SK-N-SH (cell line): ENCODE results near the gene ENO1. TPM values are rescaled to one million over a fixed set of nuclear protein-coding genes. Genes with fewer than 3 reads are reported as not detected.

Experiments
- CTCF ChIA-PET: fragments of 300-600, 350-600 bp; formaldehyde crosslinking; extraction: SDS; loops from one replicate; lab custom pipeline; 2021; lab: Yijun Ruan, JAX
- POLR2A ChIA-PET: fragments of 350-600 bp; sonication (Branson Sonifier 250); formaldehyde crosslinking; extraction: SDS; loops from one replicate; lab custom pipeline; 2020; ENCODE audit warnings: antibody characterized with exemption, inconsistent platforms; lab: Yijun Ruan, JAX
- DNase-seq: peaks from one replicate; pipeline ENCODE4 v3.0.0; 2012
- H2AFZ ChIP-seq: fragments of 200-600 bp; sonication (generic); 2 replicates; pipeline ENCODE4 v1.8.1; 2016; ENCODE audit warnings: antibody characterized with exemption, mild to moderate bottlenecking, low read depth
- H3F3A ChIP-seq: fragments of 200-600 bp; sonication (generic); replicated peaks from 2 replicates; pipeline ENCODE3; 2016; ENCODE audit warnings: antibody characterized with exemption, mild to moderate bottlenecking; ENCODE audit not compliant: insufficient read depth
- H3K27ac ChIP-seq, 2 experiments: fragments of 200-500 bp in 1 of 2; fragments of 200-600 bp in 1 of 2; sonication (Bioruptor generic) in 1 of 2; sonication (generic), shearing (Covaris generic) in 1 of 2; 2 replicates each; pipeline versions ENCODE4 v1.5.1 to v1.6.1; 2014 to 2016; ENCODE audit warnings: low read depth in 2 of 2, inconsistent platforms in 1 of 2, low read length in 1 of 2, mild to moderate bottlenecking in 1 of 2, mixed read lengths in 1 of 2
- H3K27me3 ChIP-seq: fragments of 200-600 bp; sonication (generic), shearing (Covaris generic); 2 replicates; pipeline ENCODE4 v1.6.1; 2016; ENCODE audit warnings: mixed run types; ENCODE audit not compliant: insufficient read depth
- H3K36me3 ChIP-seq, 2 experiments: fragments of 200-500 bp in 1 of 2; fragments of 200-600 bp in 1 of 2; sonication (Bioruptor generic) in 1 of 2; sonication (generic) in 1 of 2; replicated peaks in 1 of 2; 2 replicates each; pipeline versions ENCODE3 to v1.5.1; 2014 to 2016; ENCODE audit warnings: low read length in 1 of 2, mild to moderate bottlenecking in 1 of 2; ENCODE audit not compliant: insufficient read depth in 2 of 2, control insufficient read depth in 1 of 2
- H3K4me1 ChIP-seq, 2 experiments: fragments of 200-500 bp in 1 of 2; fragments of 200-600 bp in 1 of 2; sonication (Bioruptor generic) in 1 of 2; sonication (generic), shearing (Covaris generic) in 1 of 2; 2 replicates each; pipeline versions ENCODE4 v1.5.1 to v1.6.1; 2014 to 2016; ENCODE audit warnings: low read depth in 1 of 2, low read length in 1 of 2, mixed run types in 1 of 2; ENCODE audit not compliant: insufficient read depth in 2 of 2, control insufficient read depth in 1 of 2
- H3K4me2 ChIP-seq: fragments of 200-600 bp; sonication (generic), shearing (Covaris generic); 2 replicates; pipeline ENCODE4 v1.6.1; 2017; ENCODE audit warnings: mixed run types
- H3K4me3 ChIP-seq, 2 experiments: fragments of 200-500 bp in 1 of 2; fragments of 200-600 bp in 1 of 2; sonication (Bioruptor generic) in 1 of 2; sonication (generic), shearing (Covaris generic) in 1 of 2; 2 replicates each; pipeline versions ENCODE4 v1.5.1 to v1.8.1; 2014 to 2016; ENCODE audit warnings: low read depth in 2 of 2, inconsistent platforms in 1 of 2, low read length in 1 of 2, mild to moderate bottlenecking in 1 of 2, mixed read lengths in 1 of 2, moderate library complexity in 1 of 2
- H3K79me2 ChIP-seq: fragments of 200-600 bp; sonication (generic); 2 replicates; pipeline ENCODE4 v1.8.1; 2017; ENCODE audit warnings: mild to moderate bottlenecking; ENCODE audit not compliant: insufficient read depth
- H3K9ac ChIP-seq: fragments of 200-600 bp; sonication (generic); 2 replicates; pipeline ENCODE4 v1.6.1; 2017; ENCODE audit warnings: mixed run types
- H3K9me2 ChIP-seq: fragments of 200-600 bp; sonication (generic); 2 replicates; pipeline ENCODE4 v1.6.1; 2017; ENCODE audit warnings: mixed run types
- H3K9me3 ChIP-seq: fragments of 200-600 bp; sonication (generic); 2 replicates; pipeline ENCODE4 v1.6.1; 2017; ENCODE audit warnings: mixed run types, mild to moderate bottlenecking, moderate library complexity
- H4K20me1 ChIP-seq: fragments of 200-600 bp; sonication (generic); 2 replicates; pipeline ENCODE4 v1.6.1; 2017; ENCODE audit warnings: mild to moderate bottlenecking, mixed run types; ENCODE audit not compliant: insufficient read depth
- EP300 ChIP-seq, 2 experiments: IDR thresholded peaks; 2 replicates each; pipeline versions ENCODE4 v1.4.0 to v1.6.1; 2012; ENCODE audit warnings: borderline replicate concordance in 1 of 2, low read depth in 1 of 2, low read length in 1 of 2
- FOSL2 ChIP-seq: IDR thresholded peaks from 2 replicates; pipeline ENCODE4 v1.4.0; 2012; ENCODE audit warnings: low read depth, mild to moderate bottlenecking, moderate library complexity, borderline replicate concordance
- FOXJ3 ChIP-seq: sonication (generic); formaldehyde crosslinking; IDR thresholded peaks from 2 replicates; pipeline ENCODE4 v1.5.1; 2020; ENCODE audit warnings: mild to moderate bottlenecking, missing genetic modification reagents
- FOXM1 ChIP-seq: IDR thresholded peaks from 2 replicates; pipeline ENCODE4 v1.4.0; 2012; ENCODE audit warnings: low read depth, mild to moderate bottlenecking
- MAX ChIP-seq: IDR thresholded peaks from 2 replicates; pipeline ENCODE4 v1.4.0; 2012; ENCODE audit warnings: low read depth
- NFIC ChIP-seq: IDR thresholded peaks from 2 replicates; pipeline ENCODE4 v1.4.0; 2012; ENCODE audit warnings: borderline replicate concordance
- NRF1 ChIP-seq: IDR thresholded peaks from 2 replicates; pipeline ENCODE4 v1.6.1; 2012; ENCODE audit warnings: low read depth, mild to moderate bottlenecking, low read length
- PBX3 ChIP-seq: IDR thresholded peaks from 2 replicates; pipeline ENCODE4; 2012
- RAD21 ChIP-seq: IDR thresholded peaks from 2 replicates; pipeline ENCODE4 v1.6.1; 2012; ENCODE audit warnings: mild to moderate bottlenecking, low read length
- RCOR1 ChIP-seq: fragments of 150-350 bp; IDR thresholded peaks from 2 replicates; pipeline ENCODE4 v1.6.1; 2017; ENCODE audit warnings: antibody characterized with exemption, low read length
- REST ChIP-seq: IDR thresholded peaks from 2 replicates; pipeline ENCODE4 v1.6.1; 2012; ENCODE audit warnings: mild to moderate bottlenecking, low read depth, low read length, moderate library complexity
- TAF1 ChIP-seq: IDR thresholded peaks from 2 replicates; pipeline ENCODE4 v1.6.1; 2012; ENCODE audit warnings: low read depth, mild to moderate bottlenecking, low read length, moderate library complexity, borderline replicate concordance
- TCF12 ChIP-seq: IDR thresholded peaks from 2 replicates; pipeline ENCODE4 v1.4.0; 2012
- WGBS: methylation state at CpG from one replicate; pipeline ENCODE4 v1.1.6; 2017; ENCODE audit warnings: low lambda C conversion rate; 5-methylcytosine and 5-hydroxymethylcytosine counted together
- polyA plus RNA-seq, 3 experiments: library from polyadenylated mRNA; depleted of rRNA; stranded (reverse); fragments of >200 nt; gene quantifications; 2 replicates each; pipeline ENCODE4 v1.2.3, GENCODE V29; 2012

Gene ENO1
- polyA plus RNA-seq, 1 of the 3 experiments (the other 2 are of a cell fraction) = 1,599 TPM

DNA sequence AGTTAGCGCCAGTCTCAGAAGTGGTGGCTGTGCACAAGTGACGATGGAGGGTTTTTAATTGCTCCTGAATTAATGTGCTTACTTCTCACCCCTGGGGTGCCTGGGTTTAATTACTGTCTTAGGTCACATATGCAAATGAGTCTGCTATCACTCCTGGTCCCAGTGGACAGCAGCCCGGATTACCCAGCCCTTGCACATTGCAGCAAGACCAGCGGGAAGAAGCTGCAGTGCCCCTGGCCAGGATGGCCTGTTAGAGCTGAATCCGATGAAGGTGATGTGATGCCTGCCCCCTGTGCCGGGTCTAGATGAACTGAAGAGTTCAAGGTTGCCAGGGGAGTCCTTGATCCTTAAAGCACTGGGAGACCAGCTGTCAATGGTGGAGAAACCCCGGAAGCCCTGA lies 24.2 kb downstream of the ENO1 start (continued):
- no peak for TF ChIP-seq PBX3
- no peak for TF ChIP-seq NRF1
- no peak for TF ChIP-seq TAF1

- H3F3A ChIP-seq = no peaks in the 10 kb centered on the region
- no peaks in the 10 kb centered on the region for H3K36me3 ChIP-seq
- H3K27me3 ChIP-seq = no peaks in the 10 kb centered on the region
- CTCF ChIA-PET = interaction anchor here (3.1 to 6.0 kb wide), 3 partner anchors 11 to 133 kb away, joined by 44 to 107 read pairs (median 75); no protein-coding TSS in a partner anchor
- H3K4me3 ChIP-seq = no peak overlapping the region
- H3K79me2 ChIP-seq = no peaks in the 10 kb centered on the region
- H3K9me3 ChIP-seq = no peaks in the 10 kb centered on the region
- no peak overlapping the region for H3K27ac ChIP-seq
- 82% methylated on average over 5 of the region's 5 CpGs for WGBS
- no peak for TF ChIP-seq EP300 (IDR thresholded peaks at IDR 0.05; ENCODE audit: borderline replicate concordance in 1 of 2, low read depth in 1 of 2, low read length in 1 of 2)
- TF ChIP-seq FOXM1 = no peak
- no peak for TF ChIP-seq RCOR1
- TF ChIP-seq FOSL2 = no peak
- TF ChIP-seq MAX = no peak
- TF ChIP-seq NFIC = no peak
- no peak for TF ChIP-seq RAD21
- no peak for TF ChIP-seq TCF12
- TF ChIP-seq FOXJ3 (CRISPR knock-in tag) = no peak
- no peak for TF ChIP-seq REST
- TF ChIP-seq PBX3 = no peak
- TF ChIP-seq TAF1 = no peak
- H3K4me1 ChIP-seq = peaks cover 5 to 15% of the 10 kb centered on the region in 2 experiments; a peak in 1 of 4 replicates
- H3K4me2 ChIP-seq = no peak overlapping the region
- DNase-seq = no peak
- POLR2A ChIA-PET = interaction anchor here (0.7 kb wide), 1 partner anchor 110 kb away, joined by 3 read pairs; no protein-coding TSS in a partner anchor
- H3K9ac ChIP-seq = no peak overlapping the region
- H3K9me2 ChIP-seq = no peaks in the 10 kb centered on the region
- H4K20me1 ChIP-seq = no peaks in the 10 kb centered on the region
- no peak overlapping the region for H2AFZ ChIP-seq
Measured at GRCh38 chr1:8851060-8851459, 27.4 kb downstream of the ENO1 start.
